SH-SY5Y (cell line): ENCODE results near the gene XG.

Experiments used
- GATA2 ChIP-seq: IDR thresholded peaks from 2 replicates; pipeline ENCODE4 v1.6.1; 2011; ENCODE audit warnings: mild to moderate bottlenecking, low read depth, low read length
- GATA3 ChIP-seq: IDR thresholded peaks from 2 replicates; pipeline ENCODE4 v1.6.1; 2011; ENCODE audit warnings: low read depth, mild to moderate bottlenecking, low read length, moderate library complexity

XG gene

DNA sequence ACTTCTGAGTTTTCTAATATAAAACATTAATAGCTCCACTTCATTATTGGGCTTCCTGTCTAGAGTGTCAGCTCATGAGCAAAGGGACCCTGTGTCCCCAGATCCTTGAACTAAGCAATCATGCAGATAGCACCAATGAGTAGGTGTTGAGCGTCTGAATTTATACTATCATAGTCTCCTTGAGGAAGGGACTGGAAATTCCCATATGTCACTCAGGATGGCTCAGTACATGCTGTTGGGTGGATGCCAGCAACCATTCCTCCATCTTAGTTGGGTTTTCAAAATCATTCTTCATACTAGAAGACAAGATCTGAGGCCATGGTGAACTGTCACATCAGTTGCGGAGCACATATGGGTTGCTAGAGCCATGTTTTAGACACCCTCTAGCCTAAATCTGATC lies 33.0 kb upstream of the XG start:
- TF ChIP-seq GATA3, result no peak
- TF ChIP-seq GATA2, result no peak

DNA sequence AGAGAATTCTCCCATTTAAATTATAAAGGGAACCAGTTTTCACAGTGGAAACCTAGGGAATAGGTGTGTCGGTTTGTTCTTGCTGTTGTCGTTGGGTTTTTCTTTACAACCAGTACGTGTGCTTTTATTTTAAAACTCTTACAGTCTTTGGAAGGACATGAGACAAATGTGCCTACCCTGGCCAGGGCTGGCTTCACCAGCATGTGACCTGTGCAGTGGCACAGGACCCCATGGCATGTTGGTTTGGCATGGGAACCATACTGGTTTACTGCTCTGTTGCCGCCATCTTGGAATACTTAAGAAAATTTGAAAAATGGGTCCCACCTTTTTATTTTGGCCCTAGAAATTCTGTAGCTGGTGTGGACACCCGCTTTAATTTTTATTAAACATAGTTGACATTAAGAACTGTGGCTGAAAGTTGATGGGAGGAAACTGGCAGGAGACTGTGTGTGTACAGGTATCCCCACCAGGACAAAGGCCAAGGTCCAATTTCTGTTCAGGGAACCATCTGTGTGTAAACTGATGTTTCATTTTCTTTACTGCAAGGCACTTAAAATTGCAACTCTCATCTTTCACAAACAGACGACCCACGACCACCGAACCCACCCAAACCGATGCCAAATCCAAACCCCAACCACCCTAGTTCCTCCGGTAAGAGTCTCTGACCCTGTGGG lies 31.9 kb upstream of the XG start:
- no peak for TF ChIP-seq GATA2
- no peak for TF ChIP-seq GATA3

DNA sequence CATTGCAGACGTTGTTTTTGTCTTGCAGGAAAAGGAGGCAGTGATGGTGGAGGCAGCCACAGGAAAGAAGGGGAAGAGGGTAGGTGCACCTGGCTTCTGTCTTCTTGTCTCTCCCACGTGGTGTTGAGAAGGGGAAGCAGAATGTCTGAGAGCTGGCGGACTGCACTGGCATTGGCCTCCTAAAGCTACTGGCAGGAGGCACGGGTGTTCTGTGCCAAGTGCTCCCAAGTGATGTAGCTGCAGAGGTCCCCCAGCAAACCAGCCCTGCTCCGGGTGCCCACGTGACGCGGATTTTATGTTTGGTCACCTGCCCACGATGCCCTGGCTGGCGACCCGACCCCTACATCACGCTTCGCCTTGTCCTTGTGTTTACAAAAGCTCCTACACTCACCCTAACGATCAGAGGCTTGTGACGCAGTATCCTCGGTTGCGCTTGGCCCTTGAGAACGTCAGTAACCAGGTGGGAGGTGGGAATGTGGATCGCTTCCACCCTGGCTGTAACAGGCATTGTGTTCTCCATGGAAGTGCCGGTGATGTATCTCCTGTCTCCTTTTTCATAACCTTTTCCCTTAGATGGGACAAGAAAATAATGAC lies 28.5 kb upstream of the XG start:
- TF ChIP-seq GATA3 (no peak), GATA2 (no peak)

DNA sequence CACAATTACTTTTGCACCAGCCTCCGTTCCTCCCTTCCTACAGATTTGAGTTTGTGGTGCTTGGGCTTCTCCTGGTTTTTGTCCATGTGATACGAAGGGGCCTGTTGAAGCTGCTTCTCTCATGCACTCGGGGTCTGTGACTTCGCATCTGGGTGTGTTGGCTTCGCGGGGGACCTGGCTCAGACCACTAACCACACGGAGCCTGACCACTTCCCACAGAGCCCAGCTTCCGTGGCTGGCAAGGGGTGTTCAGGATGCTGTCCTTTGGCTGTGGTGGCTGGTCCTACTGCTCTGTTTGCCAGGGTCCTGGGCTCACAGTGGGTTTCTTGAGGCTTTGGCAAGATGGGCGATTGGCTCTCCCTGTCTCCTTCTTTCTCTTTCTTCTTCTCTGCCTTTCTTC lies 19.8 kb upstream of the XG start:
- TF ChIP-seq GATA2, result no peak
- no peak for TF ChIP-seq GATA3

DNA sequence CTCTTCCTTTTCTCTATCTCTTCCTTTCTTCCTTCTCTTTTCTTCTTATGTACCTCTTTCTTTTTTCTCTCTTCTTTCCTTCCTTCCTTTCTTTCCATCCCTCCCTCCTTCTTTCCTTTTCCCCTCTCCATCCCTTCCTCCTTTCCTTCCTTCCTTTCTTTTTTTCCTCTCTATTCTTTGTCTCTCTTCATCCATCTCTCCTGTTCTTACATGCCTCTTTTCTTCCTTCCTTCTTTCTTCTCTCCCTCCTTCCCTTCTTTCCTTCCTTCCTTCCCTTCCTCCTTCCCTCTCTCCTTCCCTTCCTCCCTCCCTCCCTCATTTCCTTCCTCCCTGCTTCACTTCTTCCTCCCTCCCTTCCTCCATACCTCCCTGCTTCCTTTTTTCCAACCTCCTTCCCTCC lies 19.2 kb upstream of the XG start:
- no peak for TF ChIP-seq GATA2

DNA sequence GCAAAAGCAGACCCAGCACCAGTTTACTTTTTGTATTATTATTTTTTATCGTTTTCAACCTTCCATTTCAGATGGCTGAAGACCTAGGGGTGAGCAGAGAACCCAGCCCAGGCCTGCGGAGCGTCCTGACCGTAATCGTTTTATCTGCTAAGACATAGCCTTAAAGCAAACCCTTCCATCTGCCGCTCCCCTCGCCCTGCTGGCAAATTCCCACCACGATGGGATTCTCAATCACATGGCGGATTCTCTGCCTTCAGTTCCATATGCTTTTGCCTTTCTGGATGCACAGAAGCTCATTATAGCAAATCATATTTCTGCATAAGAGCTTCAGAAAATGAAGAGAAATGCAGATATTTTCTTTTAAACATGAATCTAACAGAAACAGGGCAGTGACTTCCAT lies 18.6 kb upstream of the XG start:
- TF ChIP-seq GATA3, result no peak
- no peak for TF ChIP-seq GATA2

DNA sequence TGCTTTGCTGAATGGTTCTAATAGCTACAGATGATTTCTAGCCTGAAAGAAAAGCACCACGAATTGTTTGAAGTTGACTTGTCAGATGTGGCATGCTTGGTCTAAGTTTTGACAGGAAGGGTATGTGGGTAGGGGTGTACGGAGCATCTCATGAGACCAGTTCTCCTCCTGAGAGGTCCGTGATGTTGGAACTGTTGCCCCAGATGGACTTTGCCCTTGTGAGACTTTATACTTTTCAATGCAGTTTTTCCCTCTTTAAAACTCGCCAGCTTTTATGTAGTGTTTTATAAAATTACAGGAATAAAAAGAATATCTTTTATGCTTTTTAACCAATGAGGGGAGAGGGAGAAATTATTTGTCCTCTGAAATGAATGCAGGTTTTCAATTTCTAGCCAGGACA lies 16.6 kb upstream of the XG start:
- TF ChIP-seq GATA3 (no peak), GATA2 (no peak)

DNA sequence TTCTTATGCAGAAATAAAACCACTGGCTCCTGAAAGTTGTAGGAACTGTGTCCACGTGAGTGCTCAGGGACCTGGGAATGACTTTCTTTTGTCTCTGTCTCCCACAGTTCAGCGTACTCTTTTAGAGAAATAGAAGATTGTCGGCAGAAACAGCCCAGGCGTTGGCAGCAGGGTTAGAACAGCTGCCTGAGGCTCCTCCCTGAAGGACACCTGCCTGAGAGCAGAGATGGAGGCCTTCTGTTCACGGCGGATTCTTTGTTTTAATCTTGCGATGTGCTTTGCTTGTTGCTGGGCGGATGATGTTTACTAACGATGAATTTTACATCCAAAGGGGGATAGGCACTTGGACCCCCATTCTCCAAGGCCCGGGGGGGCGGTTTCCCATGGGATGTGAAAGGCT lies 11.2 kb upstream of the XG start:
- TF ChIP-seq GATA3 (no peak), GATA2 (no peak)

DNA sequence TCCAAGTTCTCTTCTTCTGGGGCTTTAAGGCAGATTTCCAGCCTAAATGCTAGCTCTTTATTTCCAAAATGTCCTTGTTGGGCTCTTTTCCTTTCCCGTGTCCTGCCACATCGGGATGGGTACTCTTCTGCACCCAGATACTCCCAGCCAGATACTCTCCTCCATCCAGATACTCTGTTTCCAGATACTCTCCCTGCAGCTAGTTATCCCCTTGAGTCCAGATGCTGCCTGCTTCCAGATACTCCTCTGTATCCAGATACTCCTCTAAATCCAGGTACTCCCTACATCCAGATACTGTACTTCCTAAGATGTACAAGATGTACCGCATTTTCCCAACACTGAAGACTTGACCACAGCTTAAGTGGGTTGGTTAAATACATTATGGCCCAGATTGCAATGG lies 10.5 kb upstream of the XG start:
- TF ChIP-seq GATA3 (no peak), GATA2 (no peak)

DNA sequence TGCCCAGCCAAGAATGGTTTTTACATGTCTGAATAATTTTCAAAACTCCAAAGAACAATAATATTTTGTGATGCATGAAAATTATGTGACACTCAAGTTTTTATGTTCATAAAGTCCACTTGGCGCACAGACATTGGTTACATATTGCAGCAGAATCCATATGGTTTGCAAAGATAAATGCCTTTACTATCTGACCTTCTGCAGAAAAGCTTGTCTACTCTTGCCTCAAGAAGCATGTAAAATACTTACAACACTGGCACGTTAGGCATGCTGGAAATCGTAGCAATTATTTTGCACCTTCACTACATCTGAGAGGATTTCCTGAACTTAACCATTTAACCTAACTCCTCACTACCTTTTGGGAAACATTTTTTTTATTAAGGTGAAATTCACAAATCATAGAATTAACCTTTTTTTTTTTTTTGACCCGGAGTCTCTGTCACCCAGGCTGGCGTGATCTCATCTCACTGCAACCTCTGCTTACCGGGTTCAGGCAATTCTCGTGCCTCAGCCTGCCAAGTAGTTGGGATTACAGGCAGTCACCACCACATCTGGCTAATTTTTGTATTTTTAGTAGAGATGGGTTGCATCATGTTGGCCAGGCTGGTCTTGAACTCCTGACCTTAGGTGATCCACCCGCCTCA lies 3.5 kb upstream of the XG start:
- TF ChIP-seq GATA2 (no peak), GATA3 (no peak)

DNA sequence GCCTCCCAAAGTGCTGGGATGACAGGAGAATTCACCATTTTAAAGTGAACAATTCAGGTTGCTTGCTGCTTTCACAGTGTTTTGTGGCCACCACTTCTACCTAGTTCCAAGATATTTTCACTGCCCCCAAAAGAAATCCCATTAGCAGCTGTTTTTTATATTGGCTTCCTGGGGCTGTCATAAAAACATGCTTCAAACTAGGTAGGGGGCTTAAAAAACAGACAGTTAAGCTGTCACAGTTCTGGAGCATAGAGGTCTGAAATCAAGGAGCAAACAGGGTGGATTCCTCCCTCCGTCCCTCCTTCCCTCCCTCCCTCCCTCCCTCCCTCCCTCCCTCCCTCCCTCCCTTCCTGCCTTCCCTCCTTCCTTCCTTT lies 3.0 kb upstream of the XG start:
- TF ChIP-seq GATA3 (no peak), GATA2 (no peak)

DNA sequence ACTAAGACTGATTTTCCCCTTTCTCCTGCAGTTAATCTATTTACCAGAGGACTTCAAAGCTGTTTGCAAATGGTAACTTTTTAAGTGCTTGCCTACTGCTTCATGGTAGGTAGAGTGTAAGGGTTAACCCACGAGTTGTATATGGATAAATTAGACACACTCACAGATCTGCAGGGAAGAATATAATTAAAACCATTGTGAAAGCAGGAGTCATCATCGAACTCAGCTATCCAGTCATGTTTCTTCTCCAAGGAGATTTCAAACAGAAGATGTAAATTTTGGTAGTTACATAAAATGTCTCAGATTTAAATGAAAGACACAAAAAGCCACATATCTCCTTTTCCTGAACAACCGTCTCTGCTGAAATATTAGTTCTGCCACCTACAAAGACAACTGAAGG lies 549 bp upstream of the XG start:
- TF ChIP-seq GATA2, result no peak
- TF ChIP-seq GATA3, result no peak

DNA sequence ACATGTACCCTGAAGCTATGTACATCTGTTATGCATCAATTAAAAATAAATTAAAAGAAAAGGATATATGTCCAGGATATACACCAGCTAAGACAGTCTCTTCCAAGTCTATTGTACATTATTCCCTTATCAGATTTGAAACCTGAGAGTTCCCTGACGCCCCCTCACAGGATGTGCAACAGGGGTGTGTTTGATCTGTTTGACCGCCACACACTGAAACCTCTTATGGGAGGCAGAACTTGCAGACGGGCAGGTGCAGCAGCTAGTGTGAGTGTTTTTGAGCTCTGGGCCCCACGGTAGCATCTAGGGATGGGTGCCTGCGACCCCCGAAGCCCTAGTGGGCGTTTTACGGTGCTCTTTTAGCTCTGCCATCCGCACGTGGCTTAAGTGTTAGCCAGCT lies 4.7 kb downstream of the XG start:
- TF ChIP-seq GATA3 (no peak), GATA2 (no peak)

DNA sequence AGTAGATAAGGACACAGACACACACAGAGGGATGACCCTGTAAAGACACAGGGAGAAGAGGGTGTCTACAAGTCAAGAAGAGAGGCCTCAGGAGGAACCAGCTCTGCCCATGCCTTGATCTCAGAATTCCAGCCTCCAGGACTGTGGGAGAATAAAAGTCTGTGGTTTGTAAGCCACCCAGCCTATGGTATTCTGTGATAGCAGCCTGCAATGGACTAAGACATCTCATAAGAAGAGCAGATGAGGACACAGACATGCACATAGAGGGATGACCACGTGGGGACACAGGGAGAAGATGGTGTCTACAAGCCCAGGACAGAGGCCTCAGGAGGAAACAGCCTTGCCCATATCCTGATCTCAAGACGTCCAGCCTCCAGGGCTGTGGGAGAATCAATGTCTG lies 9.4 kb downstream of the XG start:
- TF ChIP-seq GATA3 (no peak), GATA2 (no peak)

DNA sequence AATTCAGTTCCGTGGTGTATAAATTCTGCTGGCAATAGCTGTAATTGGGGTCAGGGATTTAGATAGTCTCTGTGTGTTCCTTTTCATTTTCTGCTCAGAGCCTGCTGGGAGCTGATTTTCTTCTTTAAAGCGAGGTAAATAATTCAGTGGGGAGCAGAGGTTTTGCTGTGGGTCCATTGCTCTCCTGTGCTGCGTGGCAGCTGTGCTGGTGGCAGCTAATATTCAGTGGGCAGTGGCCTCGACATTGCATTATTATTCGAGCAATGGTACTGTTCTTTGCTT lies 13.7 kb downstream of the XG start:
- TF ChIP-seq GATA2 (no peak), GATA3 (no peak)

DNA sequence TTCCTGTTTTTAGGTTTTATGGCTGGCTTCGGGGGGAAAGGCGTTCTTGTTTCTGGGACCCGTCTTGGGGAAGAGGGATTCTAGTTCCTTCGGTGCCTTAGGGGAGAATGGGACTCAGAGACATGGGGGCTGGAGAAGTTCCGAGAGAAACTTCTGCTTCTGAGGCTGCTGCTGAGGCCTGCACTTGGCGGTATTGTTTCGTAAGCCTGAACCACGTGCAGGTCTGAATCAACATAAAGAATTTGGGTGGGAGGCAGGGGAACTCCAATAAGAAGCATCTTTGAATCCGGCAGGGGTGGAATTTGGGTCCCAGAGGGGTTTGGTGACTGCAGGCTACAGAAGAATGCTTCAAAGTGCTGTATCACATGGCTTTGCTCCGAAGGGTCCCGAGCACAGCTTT lies 15.1 kb downstream of the XG start:
- TF ChIP-seq GATA3 (no peak), GATA2 (no peak)
